ENCODE measurements around the gene TMEM25.
A peak's percentile ranks its signal among the peaks of the same experiment; 100 is the strongest.

The TMEM25 gene

GRCh38 chr11:118529584-118530175 is 1.3 kb upstream of the TMEM25 start:
- ChIA-PET POLR2A (no interaction called here), CTCF (no interaction called here)
- no peak for TF ChIP-seq BHLHE40 (IDR thresholded peaks at IDR 0.05; ENCODE audit: borderline replicate concordance)
- TF ChIP-seq ZNF384 (IDR thresholded peaks at IDR 0.05) = no peak
- no peak for TF ChIP-seq SP1 (IDR thresholded peaks at IDR 0.05)
- no peak for TF ChIP-seq L3MBTL2 (conservative IDR thresholded peaks at IDR 0.05)
- DNase-seq (ENCODE audit: extremely low spot score) = no peak

GRCh38 chr11:118530180-118530682 is 761 bp upstream of the TMEM25 start:
- ChIA-PET POLR2A (interaction anchor here (1.0 to 1.1 kb wide), 2 partner anchors 21 to 38 kb away, joined by 3 read pairs; no protein-coding TSS in a partner anchor), CTCF (interaction anchor here (0.5 kb wide), 1 partner anchor 12 kb away, joined by 3 read pairs; no protein-coding TSS in a partner anchor)
- DNase-seq (ENCODE audit: extremely low spot score) = no peak
- no peak for TF ChIP-seq CTBP1 (IDR thresholded peaks at IDR 0.05; ENCODE audit: borderline replicate concordance)
- 0 out of 2 replicates have a peak, but pooled peaks have one; percentile 5 for TF ChIP-seq L3MBTL2 (conservative IDR thresholded peaks at IDR 0.05)

GRCh38 chr11:118531597-118532084 is 649 bp downstream of the TMEM25 start:
- DNase-seq (ENCODE audit: extremely low spot score) = peak; percentile 49
- POLR2A ChIA-PET = no interaction called here
- no peak for TF ChIP-seq L3MBTL2 (conservative IDR thresholded peaks at IDR 0.05)
- TF ChIP-seq HDGF (IDR thresholded peaks at IDR 0.05; ENCODE audit: borderline replicate concordance) = 0 out of 2 replicates have a peak, but pooled peaks have one; percentile 25
- CTCF ChIA-PET = no interaction called here

- ChIA-PET POLR2A (no interaction called here), CTCF (no interaction called here)
- TF ChIP-seq ELF4 (IDR thresholded peaks at IDR 0.05) (no peak), PKNOX1 (IDR thresholded peaks at IDR 0.05) (no peak), FOXA1 (IDR thresholded peaks at IDR 0.05) (no peak), LEF1 (IDR thresholded peaks at IDR 0.05; ENCODE audit: borderline replicate concordance) (no peak), L3MBTL2 (conservative IDR thresholded peaks at IDR 0.05) (no peak), ZNF384 (IDR thresholded peaks at IDR 0.05) (no peak), ARNT (IDR thresholded peaks at IDR 0.05) (no peak), BHLHE40 (IDR thresholded peaks at IDR 0.05; ENCODE audit: borderline replicate concordance) (no peak), SUZ12 (IDR thresholded peaks at IDR 0.05) (no peak), FOXM1 (IDR thresholded peaks at IDR 0.05; ENCODE audit: borderline replicate concordance) (no peak), HDGF (IDR thresholded peaks at IDR 0.05; ENCODE audit: borderline replicate concordance) (no peak), TARDBP (IDR thresholded peaks at IDR 0.05) (no peak)
- no peak for DNase-seq (ENCODE audit: extremely low spot score)
Observed at GRCh38 chr11:118532091-118532490, 1.1 kb downstream of the TMEM25 start.

GRCh38 chr11:118532852-118533768 is 2.1 kb downstream of the TMEM25 start:
- ChIA-PET POLR2A (no interaction called here), CTCF (no interaction called here)
- DNase-seq (ENCODE audit: extremely low spot score) = no peak
- TF ChIP-seq PKNOX1 (IDR thresholded peaks at IDR 0.05) (no peak), L3MBTL2 (conservative IDR thresholded peaks at IDR 0.05) (no peak), CTBP1 (IDR thresholded peaks at IDR 0.05; ENCODE audit: borderline replicate concordance) (no peak), BHLHE40 (IDR thresholded peaks at IDR 0.05; ENCODE audit: borderline replicate concordance) (no peak), FOXM1 (IDR thresholded peaks at IDR 0.05; ENCODE audit: borderline replicate concordance) (no peak), ZNF384 (IDR thresholded peaks at IDR 0.05) (no peak), LEF1 (IDR thresholded peaks at IDR 0.05; ENCODE audit: borderline replicate concordance) (no peak), ELF4 (IDR thresholded peaks at IDR 0.05) (no peak), SP1 (IDR thresholded peaks at IDR 0.05) (no peak), NFRKB (IDR thresholded peaks at IDR 0.05) (no peak), ARNT (IDR thresholded peaks at IDR 0.05) (no peak), FOXK2 (IDR thresholded peaks at IDR 0.05) (no peak), HDGF (IDR thresholded peaks at IDR 0.05; ENCODE audit: borderline replicate concordance) (no peak), TARDBP (IDR thresholded peaks at IDR 0.05) (no peak), SUZ12 (IDR thresholded peaks at IDR 0.05) (no peak), FOXA1 (IDR thresholded peaks at IDR 0.05) (no peak)

GRCh38 chr11:118533769-118534729 is 3.1 kb downstream of the TMEM25 start:
- no peak for DNase-seq (ENCODE audit: extremely low spot score)
- CTCF ChIA-PET = no interaction called here
- POLR2A ChIA-PET = no interaction called here
- TF ChIP-seq LEF1 (IDR thresholded peaks at IDR 0.05; ENCODE audit: borderline replicate concordance) = no peak
- no peak for TF ChIP-seq PKNOX1 (IDR thresholded peaks at IDR 0.05)
- TF ChIP-seq SP1 (IDR thresholded peaks at IDR 0.05) = no peak
- TF ChIP-seq TARDBP (IDR thresholded peaks at IDR 0.05) = no peak
- no peak for TF ChIP-seq L3MBTL2 (conservative IDR thresholded peaks at IDR 0.05)
- TF ChIP-seq SUZ12 (IDR thresholded peaks at IDR 0.05) = no peak
- no peak for TF ChIP-seq FOXA1 (IDR thresholded peaks at IDR 0.05)
- TF ChIP-seq HDGF (IDR thresholded peaks at IDR 0.05; ENCODE audit: borderline replicate concordance) = no peak

All from HEK293T (cell line).